GM23338 (cell line): ENCODE data around the gene EIF4G3. TPM values are rescaled to one million over a fixed set of nuclear protein-coding genes. Genes with fewer than 3 reads are reported as not detected.

ENCODE experiments used
- ATAC-seq: fragments of 200-7000 bp; cut with Tn5 transposase; 3 replicates; pipeline ENCODE4 v1.9.1; 2020
- DNase-seq: peaks from one replicate; pipeline ENCODE4 v3.0.0-alpha.2; 2015; ENCODE audit warnings: low spot score
- H2AFZ ChIP-seq: fragments of 200-600 bp; sonication (generic); 2 replicates; pipeline ENCODE4 v1.8.0; 2016; ENCODE audit warnings: antibody characterized with exemption, mild to moderate bottlenecking, moderate library complexity
- H3F3A ChIP-seq: fragments of 200-600 bp; sonication (generic); replicated peaks from 2 replicates; pipeline ENCODE4 v1.8.0; 2017; ENCODE audit warnings: antibody characterized with exemption, mixed run types, low read depth
- H3K27ac ChIP-seq: fragments of 200-600 bp; sonication (generic); 2 replicates; pipeline ENCODE4 v1.6.1; 2016; ENCODE audit warnings: low read depth
- H3K27me3 ChIP-seq: fragments of 200-600 bp; sonication (generic); 2 replicates; pipeline ENCODE4 v1.8.0; 2016; ENCODE audit warnings: mild to moderate bottlenecking, mixed run types, moderate library complexity; ENCODE audit not compliant: insufficient read depth
- H3K36me3 ChIP-seq: fragments of 200-600 bp; sonication (generic); 2 replicates; pipeline ENCODE4 v1.8.0; 2016; ENCODE audit warnings: mild to moderate bottlenecking; ENCODE audit not compliant: insufficient read depth
- H3K4me1 ChIP-seq: fragments of 200-600 bp; sonication (generic); 2 replicates; pipeline ENCODE4 v1.8.0; 2016; ENCODE audit warnings: mild to moderate bottlenecking, moderate library complexity; ENCODE audit not compliant: insufficient read depth
- H3K4me2 ChIP-seq: fragments of 200-600 bp; sonication (generic); 2 replicates; pipeline ENCODE4 v1.7.1; 2017; ENCODE audit warnings: mixed run types
- H3K4me3 ChIP-seq: fragments of 200-600 bp; sonication (generic); 2 replicates; pipeline ENCODE4 v1.6.1; 2016; ENCODE audit warnings: mixed run types
- H3K79me2 ChIP-seq: fragments of 200-600 bp; sonication (generic); replicated peaks from 2 replicates; pipeline ENCODE4 v1.8.0; 2017; ENCODE audit warnings: mild to moderate bottlenecking; ENCODE audit not compliant: insufficient read depth
- H3K9me2 ChIP-seq: fragments of 200-600 bp; sonication (generic); 2 replicates; pipeline ENCODE4 v1.8.0; 2017; ENCODE audit not compliant: insufficient read depth
- H4K20me1 ChIP-seq: fragments of 200-600 bp; sonication (generic); replicated peaks from 2 replicates; pipeline ENCODE4 v1.8.0; 2017; ENCODE audit warnings: mild to moderate bottlenecking; ENCODE audit not compliant: insufficient read depth
- H3K27ac Mint-ChIP-seq: 2 replicates; pipeline ENCODE4 v1.8.0; 2020; ENCODE audit warnings: inconsistent platforms, mild to moderate bottlenecking, moderate library complexity, mixed read lengths
- H3K27me3 Mint-ChIP-seq: 3 replicates; pipeline ENCODE4 v1.8.0; 2022; ENCODE audit warnings: low read depth, mild to moderate bottlenecking, moderate library complexity, mixed read lengths, inconsistent platforms; ENCODE audit not compliant: insufficient read depth, poor library complexity
- H3K36me3 Mint-ChIP-seq: 3 replicates; pipeline ENCODE4 v1.8.0; 2021; ENCODE audit warnings: low read depth, mild to moderate bottlenecking, inconsistent platforms, moderate library complexity, mixed read lengths
- H3K4me1 Mint-ChIP-seq: 3 replicates; pipeline ENCODE4 v1.8.0; 2020; ENCODE audit warnings: mild to moderate bottlenecking, inconsistent platforms, mixed read lengths
- H3K4me3 Mint-ChIP-seq: 3 replicates; pipeline ENCODE4 v1.8.0; 2021; ENCODE audit warnings: moderate library complexity, mild to moderate bottlenecking, inconsistent platforms, mixed read lengths
- H3K9me3 Mint-ChIP-seq: 3 replicates; pipeline ENCODE4 v1.8.0; 2020; ENCODE audit warnings: moderate library complexity, mild to moderate bottlenecking, inconsistent platforms, mixed read lengths
- EZH2 ChIP-seq: fragments of 200-600 bp; sonication (generic); IDR thresholded peaks from one replicate; pipeline ENCODE4 v1.8.0; 2017; ENCODE audit warnings: antibody characterized with exemption, mild to moderate bottlenecking, low read depth; ENCODE audit not compliant: unreplicated experiment
- EZH2phosphoT487 ChIP-seq: fragments of 200-600 bp; sonication (generic); IDR thresholded peaks from one replicate; pipeline ENCODE4 v1.8.1; 2018; ENCODE audit warnings: antibody characterized with exemption; ENCODE audit not compliant: unreplicated experiment
- JUNB ChIP-seq: IDR thresholded peaks from one replicate; pipeline ENCODE4 v1.6.1; 2016; ENCODE audit warnings: antibody characterized with exemption; ENCODE audit not compliant: unreplicated experiment
- NANOG ChIP-seq: IDR thresholded peaks from 2 replicates; pipeline ENCODE4 v1.6.1; 2016; ENCODE audit warnings: antibody characterized with exemption, borderline replicate concordance
- REST ChIP-seq: IDR thresholded peaks from one replicate; pipeline ENCODE4 v1.6.1; 2018; ENCODE audit warnings: antibody characterized with exemption; ENCODE audit not compliant: unreplicated experiment
- STAT1 ChIP-seq: IDR thresholded peaks from one replicate; pipeline ENCODE4 v1.6.1; 2016; ENCODE audit warnings: antibody characterized with exemption; ENCODE audit not compliant: unreplicated experiment
- ZNF331 ChIP-seq: fragments of 250-450 bp; sonication (Bioruptor Pico); IDR thresholded peaks from 2 replicates; pipeline ENCODE4 v1.5.0; 2020; ENCODE audit warnings: low read depth, mild to moderate bottlenecking, moderate library complexity
- ZNF462 ChIP-seq: fragments of 250-450 bp; sonication (Bioruptor Pico); IDR thresholded peaks from 2 replicates; pipeline ENCODE4 v1.5.0; 2020; ENCODE audit warnings: mild to moderate bottlenecking, moderate library complexity
- polyA plus RNA-seq: library from polyadenylated mRNA; unstranded; fragments of >200 nt; fragmentation: Nextera tagmentation; extraction: Ambion mirVana; gene quantifications from 2 replicates; pipeline ENCODE4 v1.2.1, GENCODE V29; 2016
- total RNA-seq: library from RNA; depleted of rRNA; stranded (reverse); fragments of >200 nt; shearing (Covaris generic); gene quantifications from 2 replicates; pipeline ENCODE4 v1.2.3, GENCODE V29; 2014

EIF4G3 gene
- total and polyA plus RNA-seq, 2 experiments from 2014 or later: 37.9 to 68.1 TPM

GRCh38 chr1:21220815-21221214 is 44.1 kb upstream of the EIF4G3 start:
- H4K20me1 ChIP-seq: no peaks in the 10 kb centered on the region; the same call in 1 of the 2 replicates
- H3K36me3 Mint-ChIP-seq: peaks cover 9% of the 10 kb centered on the region
- H3K4me3 Mint-ChIP-seq: no peak overlapping the region
- peaks cover 15% of the 10 kb centered on the region for H3K27me3 Mint-ChIP-seq
- no peak overlapping the region for H3K4me2 ChIP-seq
- no peak overlapping the region for H3K4me3 ChIP-seq
- H2AFZ ChIP-seq: no peak overlapping the region
- H3K27ac ChIP-seq: no peak overlapping the region
- no peak overlapping the region for H3K27ac Mint-ChIP-seq
- H3K36me3 ChIP-seq: no peaks in the 10 kb centered on the region
- DNase-seq (no peak), ATAC-seq (no peak)
- H3K9me2 ChIP-seq: no peaks in the 10 kb centered on the region
- no peaks in the 10 kb centered on the region for H3K27me3 ChIP-seq
- peaks cover 6% of the 10 kb centered on the region; the same call in 2 of the 3 replicates for H3K4me1 Mint-ChIP-seq
- 0 out of 2 replicates have a peak, but pooled peaks cover 9% of the 10 kb centered on the region for H3F3A ChIP-seq
- no peaks in the 10 kb centered on the region for H3K79me2 ChIP-seq
- TF ChIP-seq EZH2 (no peak), REST (no peak), ZNF331 (CRISPR knock-in tag) (no peak), ZNF462 (CRISPR knock-in tag) (no peak), STAT1 (no peak), NANOG (no peak), EZH2phosphoT487 (no peak), JUNB (no peak)
- H3K4me1 ChIP-seq: peaks cover 7% of the 10 kb centered on the region; the same call in 1 of the 2 replicates
- H3K9me3 Mint-ChIP-seq: no peaks in the 10 kb centered on the region
